ENCODE results near the gene SCP2.

DNA sequence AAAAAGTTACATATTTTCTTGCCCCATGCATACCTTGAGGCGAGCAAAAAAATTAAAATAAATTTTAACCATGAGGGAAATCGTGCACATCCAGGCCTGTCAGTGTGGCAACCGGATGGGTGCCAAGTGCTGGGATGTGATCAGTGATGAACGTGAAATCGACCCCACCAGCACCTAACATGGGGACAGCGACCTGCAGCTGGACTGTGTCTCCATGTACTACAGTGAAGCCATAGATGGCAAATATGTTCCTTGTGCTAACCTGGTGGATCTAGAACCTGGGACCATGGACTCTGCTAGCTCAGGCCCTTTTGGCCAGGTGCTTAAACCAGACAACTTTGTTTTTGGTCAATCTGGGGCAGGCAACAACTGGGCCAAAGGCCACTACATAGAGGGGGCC, 67.6 kb downstream of the SCP2 start:
- no peak for TF ChIP-seq EZH2 (IDR thresholded peaks at IDR 0.05; ENCODE audit: borderline replicate concordance, low read depth, low read length, severe bottlenecking)
- TF ChIP-seq, protein P1, sequence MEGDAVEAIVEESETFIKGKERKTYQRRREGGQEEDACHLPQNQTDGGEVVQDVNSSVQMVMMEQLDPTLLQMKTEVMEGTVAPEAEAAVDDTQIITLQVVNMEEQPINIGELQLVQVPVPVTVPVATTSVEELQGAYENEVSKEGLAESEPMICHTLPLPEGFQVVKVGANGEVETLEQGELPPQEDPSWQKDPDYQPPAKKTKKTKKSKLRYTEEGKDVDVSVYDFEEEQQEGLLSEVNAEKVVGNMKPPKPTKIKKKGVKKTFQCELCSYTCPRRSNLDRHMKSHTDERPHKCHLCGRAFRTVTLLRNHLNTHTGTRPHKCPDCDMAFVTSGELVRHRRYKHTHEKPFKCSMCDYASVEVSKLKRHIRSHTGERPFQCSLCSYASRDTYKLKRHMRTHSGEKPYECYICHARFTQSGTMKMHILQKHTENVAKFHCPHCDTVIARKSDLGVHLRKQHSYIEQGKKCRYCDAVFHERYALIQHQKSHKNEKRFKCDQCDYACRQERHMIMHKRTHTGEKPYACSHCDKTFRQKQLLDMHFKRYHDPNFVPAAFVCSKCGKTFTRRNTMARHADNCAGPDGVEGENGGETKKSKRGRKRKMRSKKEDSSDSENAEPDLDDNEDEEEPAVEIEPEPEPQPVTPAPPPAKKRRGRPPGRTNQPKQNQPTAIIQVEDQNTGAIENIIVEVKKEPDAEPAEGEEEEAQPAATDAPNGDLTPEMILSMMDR (IDR thresholded peaks at IDR 0.05; ENCODE audit: borderline replicate concordance, extremely low read depth, low read length, poor library complexity, severe bottlenecking): no peak

Data from DND-41 (cell line).